GM12872 (cell line): ENCODE data around the gene PRKCE.

ENCODE experiments used
- TF ChIP-seq, protein P1 (sequence below): IDR thresholded peaks from 3 replicates; pipeline ENCODE4 v1.5.1; 2011; ENCODE audit warnings: low read depth, mild to moderate bottlenecking, low read length, moderate library complexity; ENCODE audit not compliant: insufficient read depth

Gene PRKCE

GRCh38 chr2:46126571-46126970, 475.1 kb downstream of the PRKCE start:
- TF ChIP-seq, protein P1, sequence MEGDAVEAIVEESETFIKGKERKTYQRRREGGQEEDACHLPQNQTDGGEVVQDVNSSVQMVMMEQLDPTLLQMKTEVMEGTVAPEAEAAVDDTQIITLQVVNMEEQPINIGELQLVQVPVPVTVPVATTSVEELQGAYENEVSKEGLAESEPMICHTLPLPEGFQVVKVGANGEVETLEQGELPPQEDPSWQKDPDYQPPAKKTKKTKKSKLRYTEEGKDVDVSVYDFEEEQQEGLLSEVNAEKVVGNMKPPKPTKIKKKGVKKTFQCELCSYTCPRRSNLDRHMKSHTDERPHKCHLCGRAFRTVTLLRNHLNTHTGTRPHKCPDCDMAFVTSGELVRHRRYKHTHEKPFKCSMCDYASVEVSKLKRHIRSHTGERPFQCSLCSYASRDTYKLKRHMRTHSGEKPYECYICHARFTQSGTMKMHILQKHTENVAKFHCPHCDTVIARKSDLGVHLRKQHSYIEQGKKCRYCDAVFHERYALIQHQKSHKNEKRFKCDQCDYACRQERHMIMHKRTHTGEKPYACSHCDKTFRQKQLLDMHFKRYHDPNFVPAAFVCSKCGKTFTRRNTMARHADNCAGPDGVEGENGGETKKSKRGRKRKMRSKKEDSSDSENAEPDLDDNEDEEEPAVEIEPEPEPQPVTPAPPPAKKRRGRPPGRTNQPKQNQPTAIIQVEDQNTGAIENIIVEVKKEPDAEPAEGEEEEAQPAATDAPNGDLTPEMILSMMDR: no peak

- TF ChIP-seq, protein P1: no peak
Observed at GRCh38 chr2:46127176-46127575, 475.7 kb downstream of the PRKCE start.

DNA sequence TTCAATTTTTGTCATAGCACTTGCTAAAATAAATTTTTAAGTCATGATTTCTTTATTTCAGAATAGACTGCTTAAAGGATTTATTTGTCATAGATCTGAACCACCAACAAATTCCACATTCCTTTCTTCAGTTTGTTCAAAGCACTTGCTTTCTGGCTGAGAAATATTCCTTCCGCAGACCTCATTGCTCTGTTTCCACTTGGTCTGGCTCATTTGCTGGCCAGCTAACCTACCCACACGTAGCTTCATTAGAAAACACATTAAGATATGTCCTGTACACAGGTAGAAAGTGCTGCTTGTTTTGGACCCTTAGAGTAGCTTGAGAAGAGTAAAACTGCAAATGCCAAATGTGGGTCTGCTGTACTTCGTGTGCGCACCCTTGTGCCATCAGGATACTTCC, 479.0 kb downstream of the PRKCE start:
- TF ChIP-seq, protein P1: no peak

DNA sequence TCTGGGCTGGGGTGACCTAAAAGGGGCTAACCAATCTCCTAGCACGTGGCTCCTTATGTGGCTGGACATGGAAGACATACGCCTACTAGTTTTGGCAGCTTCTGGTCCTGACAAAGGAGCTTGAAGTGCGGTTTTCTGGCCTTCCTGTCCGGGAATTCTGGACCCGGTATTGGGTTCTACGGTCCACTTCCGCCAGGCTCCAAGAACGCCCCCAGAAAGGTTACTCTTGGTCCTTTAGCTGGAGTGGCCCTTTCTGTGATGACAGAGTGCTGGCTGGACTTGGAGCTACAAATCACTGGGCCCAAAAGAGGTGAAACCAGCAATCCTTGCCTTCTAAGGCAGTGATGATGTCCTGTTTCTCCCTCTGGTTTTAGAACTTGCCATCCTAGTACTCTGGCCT, 481.5 kb downstream of the PRKCE start:
- TF ChIP-seq, protein P1: no peak

- TF ChIP-seq, protein P1: no peak
Observed at GRCh38 chr2:46134531-46135227, 483.2 kb downstream of the PRKCE start.

- TF ChIP-seq, protein P1: no peak
Observed at GRCh38 chr2:46135228-46135855, 483.9 kb downstream of the PRKCE start.

- TF ChIP-seq, protein P1: no peak
Observed at GRCh38 chr2:46135958-46136357, 484.5 kb downstream of the PRKCE start.
